GM19043 (cell line): Measurements from ENCODE around the gene PFN4.

Experiments
- ATAC-seq: cut with Tn5 transposase; IDR thresholded peaks from one replicate; pipeline ENCODE4 v1.9.1; 2021; ENCODE audit warnings: low read depth; ENCODE audit not compliant: unreplicated experiment

PFN4 gene

GRCh38 chr2:24082787-24083566, 40.2 kb downstream of the PFN4 start:
- no peak for ATAC-seq

DNA sequence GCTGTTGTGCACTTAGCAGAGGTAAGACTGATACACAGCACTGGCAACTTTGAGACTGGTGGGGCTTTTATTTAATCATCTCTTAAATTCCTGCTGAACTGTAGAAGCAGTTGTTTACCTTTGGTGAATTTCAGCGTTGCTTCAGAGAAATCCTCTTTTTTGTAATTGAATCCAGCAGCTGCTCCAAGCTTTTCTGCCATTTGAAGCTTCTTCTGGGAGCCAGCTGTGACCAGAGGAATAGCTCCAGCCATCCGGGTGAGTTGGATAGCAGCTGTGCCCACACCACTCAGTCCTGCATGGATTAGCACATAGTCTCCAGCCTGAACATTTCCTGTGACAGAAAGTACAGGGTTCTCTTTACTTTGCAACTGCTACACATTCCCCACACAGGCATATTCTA, 42.4 kb downstream of the PFN4 start:
- ATAC-seq: no peak

DNA sequence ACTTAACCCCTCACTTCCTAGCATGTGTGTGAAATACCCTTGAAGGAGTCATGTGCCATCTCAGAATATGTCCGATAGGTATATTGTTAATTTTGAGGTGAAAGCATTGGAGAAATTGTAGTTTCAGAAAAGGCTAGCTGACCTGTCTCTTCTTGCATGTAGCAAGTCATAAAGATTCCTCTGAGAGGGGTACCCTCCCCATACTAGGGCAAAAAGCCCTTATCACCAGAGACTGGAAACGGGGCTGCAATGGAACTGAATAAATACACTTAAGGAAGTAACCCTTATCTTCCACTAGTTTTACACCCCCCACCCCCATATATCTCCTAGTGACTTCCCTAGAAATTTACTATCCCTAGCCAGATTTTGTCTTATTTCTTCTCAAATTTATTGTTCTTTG, 45.3 kb downstream of the PFN4 start:
- no peak for ATAC-seq

GRCh38 chr2:24077535-24077877, 45.6 kb downstream of the PFN4 start:
- ATAC-seq: no peak

- ATAC-seq: peak; percentile 14
Measured at GRCh38 chr2:24076849-24077534, 46.1 kb downstream of the PFN4 start.

- ATAC-seq: peak; percentile 93
Measured at GRCh38 chr2:24075915-24076848, 47.0 kb downstream of the PFN4 start, which contains the start of gene SF3B6. SF3B6 (minus strand) TSS chr2:24076326; CDS start chr2:24076229, 97 bp downstream.

GRCh38 chr2:24075259-24075658, 47.9 kb downstream of the PFN4 start:
- ATAC-seq: no peak

GRCh38 chr2:24073816-24074215, 49.3 kb downstream of the PFN4 start:
- ATAC-seq: no peak

GRCh38 chr2:24072259-24072658, 50.9 kb downstream of the PFN4 start:
- ATAC-seq: no peak

GRCh38 chr2:24065341-24065740, 57.8 kb downstream of the PFN4 start:
- no peak for ATAC-seq
